Occipital lobe (tissue), 2 donors: ENCODE data around the gene BAIAP2L1. TPM values are rescaled to one million over a fixed set of nuclear protein-coding genes. Genes with fewer than 3 reads are reported as not detected.
"Not testable (repeated sequence)": the region's sequence is repeated elsewhere in the genome, so short reads cannot be mapped to it uniquely, and the experiment has no call there.

Experiments used
- DNase-seq: peaks from one replicate; lab custom pipeline; 2025; lab: John Stamatoyannopoulos, UW
- total RNA-seq: library from RNA; depleted of rRNA; stranded (reverse); fragments of >200 nt; gene quantifications from one replicate; pipeline ENCODE4 v1.2.3, GENCODE V29; 2014

BAIAP2L1 gene
- total RNA-seq, 1 donor from 2014 or later: 0.16 TPM

GRCh38 chr7:98322331-98323270 lies 78.3 kb downstream of the BAIAP2L1 start:
- DNase-seq: no peak

GRCh38 chr7:98321301-98321700 lies 79.6 kb downstream of the BAIAP2L1 start:
- DNase-seq: no peak

- no peak for DNase-seq
Measured at GRCh38 chr7:98319176-98319575, 81.7 kb downstream of the BAIAP2L1 start.

- DNase-seq: no peak
Measured at GRCh38 chr7:98317366-98318040, 83.4 kb downstream of the BAIAP2L1 start.

GRCh38 chr7:98315994-98316527 lies 84.8 kb downstream of the BAIAP2L1 start:
- DNase-seq: not testable (repeated sequence)

- DNase-seq: no peak
Measured at GRCh38 chr7:98315318-98315993, 85.4 kb downstream of the BAIAP2L1 start.

- DNase-seq: no peak
Measured at GRCh38 chr7:98314469-98314868, 86.4 kb downstream of the BAIAP2L1 start.

- no peak for DNase-seq
Measured at GRCh38 chr7:98312201-98312600, 88.7 kb downstream of the BAIAP2L1 start.

GRCh38 chr7:98309566-98309965 lies 91.3 kb downstream of the BAIAP2L1 start:
- DNase-seq: no peak

- DNase-seq: no peak
Measured at GRCh38 chr7:98307971-98308466, 92.9 kb downstream of the BAIAP2L1 start.

- DNase-seq: no peak
Measured at GRCh38 chr7:98305951-98306535, 94.8 kb downstream of the BAIAP2L1 start.

- DNase-seq: no peak
Measured at GRCh38 chr7:98303906-98304305, 97.0 kb downstream of the BAIAP2L1 start.

GRCh38 chr7:98303176-98303865 lies 97.6 kb downstream of the BAIAP2L1 start:
- no peak for DNase-seq

- no peak for DNase-seq
Measured at GRCh38 chr7:98301693-98302470, 99.0 kb downstream of the BAIAP2L1 start.

GRCh38 chr7:98300595-98301372 lies 100.1 kb downstream of the BAIAP2L1 start:
- DNase-seq: no peak

GRCh38 chr7:98297626-98298286 lies 103.1 kb downstream of the BAIAP2L1 start:
- no peak for DNase-seq

- DNase-seq: no peak
Measured at GRCh38 chr7:98296833-98297232, 104.1 kb downstream of the BAIAP2L1 start.

- no peak for DNase-seq
Measured at GRCh38 chr7:98295467-98296192, 105.3 kb downstream of the BAIAP2L1 start.
